GM12878 (cell line): ENCODE data around the gene CACTIN. TPM values are rescaled to one million over a fixed set of nuclear protein-coding genes. Genes with fewer than 3 reads are reported as not detected.

Experiments used
- ATAC-seq: fragments of 200-7000 bp; cut with Tn5 transposase; 3 replicates; pipeline ENCODE4 v1.9.1; 2020; ENCODE audit warnings: mild to moderate bottlenecking, moderate library complexity
- BruUV-seq: library from RNA; stranded (reverse); fragments of 400-500 nt; replicated peaks from 2 replicates; lab custom pipeline; 2021; lab: Mats Ljungman, UMichigan
- CTCF ChIA-PET: fragments of 300-600 bp; sonication (Branson Sonifier 250); formaldehyde crosslinking; extraction: SDS; loops from one replicate; lab custom pipeline; 2021; ENCODE audit warnings: inconsistent platforms; lab: Yijun Ruan, JAX
- POLR2A ChIA-PET: fragments of 350-600 bp; formaldehyde crosslinking; extraction: SDS; loops from one replicate; lab custom pipeline; 2021; ENCODE audit warnings: inconsistent platforms; lab: Charles Lee
- RAD21 ChIA-PET: fragments of 300-600 bp; sonication (Branson Sonifier 250); formaldehyde crosslinking; loops from one replicate; lab custom pipeline; 2023; ENCODE audit warnings: antibody characterized with exemption; ENCODE audit not compliant: unreplicated experiment; lab: Charles Lee
- SMC1A ChIA-PET: fragments of 300-600 bp; sonication (Branson Sonifier 250); formaldehyde crosslinking; loops from one replicate; lab custom pipeline; 2023; ENCODE audit not compliant: unreplicated experiment, uncharacterized antibody; lab: Charles Lee
- DNase-seq: peaks from one replicate; pipeline ENCODE4 v3.0.0-alpha.2; 2011; ENCODE audit warnings: low read depth, low spot score
- FAIRE-seq: peaks from 3 replicates; lab custom pipeline; 2011; peaks lifted over from hg19 to GRCh38; lab: Jason Lieb, UNC
- H2AFZ ChIP-seq: 2 replicates; pipeline ENCODE4 v1.6.0; 2011; ENCODE audit warnings: low read depth, low read length, control low read depth; ENCODE audit not compliant: control insufficient read depth
- H3K27ac ChIP-seq: 2 replicates; pipeline ENCODE4 v1.5.1; 2011; ENCODE audit warnings: control low read depth; ENCODE audit not compliant: control insufficient read depth, insufficient read depth
- H3K27me3 ChIP-seq, 2 experiments: replicated peaks in 1 of 2; 2 replicates each; pipeline versions ENCODE4 v1.6.0 to v1.6.1; 2011; ENCODE audit warnings: low read length in 1 of 2; ENCODE audit not compliant: control insufficient read depth in 2 of 2, insufficient read depth in 2 of 2
- H3K36me3 ChIP-seq, 2 experiments: 2 replicates each; pipeline ENCODE4 v1.5.1; 2011; ENCODE audit warnings: low read length in 1 of 2; ENCODE audit not compliant: control insufficient read depth in 2 of 2, insufficient read depth in 2 of 2
- H3K4me1 ChIP-seq: 2 replicates; pipeline ENCODE4 v1.6.1; 2011; ENCODE audit warnings: mild to moderate bottlenecking, low read length, moderate library complexity, mixed read lengths; ENCODE audit not compliant: control insufficient read depth, insufficient read depth
- H3K4me2 ChIP-seq: 2 replicates; pipeline ENCODE4 v1.6.0; 2011; ENCODE audit warnings: control low read depth; ENCODE audit not compliant: control insufficient read depth, insufficient read depth
- H3K4me3 ChIP-seq: fragments of 200-600 bp; sonication (generic); 2 replicates; pipeline ENCODE4 v1.5.1; 2016
- H3K79me2 ChIP-seq: 2 replicates; pipeline ENCODE4 v1.6.0; 2011; ENCODE audit warnings: low read length; ENCODE audit not compliant: control insufficient read depth, insufficient read depth
- H3K9ac ChIP-seq: 2 replicates; pipeline ENCODE4 v1.8.0; 2011; ENCODE audit warnings: low read length, control low read depth, mixed read lengths; ENCODE audit not compliant: control insufficient read depth, insufficient read depth
- H3K9me3 ChIP-seq: replicated peaks from 3 replicates; pipeline ENCODE4 v1.5.1; 2011; ENCODE audit warnings: mild to moderate bottlenecking, low read length; ENCODE audit not compliant: control insufficient read depth, insufficient read depth
- H4K20me1 ChIP-seq: 2 replicates; pipeline ENCODE4 v1.6.0; 2011; ENCODE audit not compliant: control insufficient read depth, insufficient read depth
- HDAC6 ChIP-seq: fragments of 200-600 bp; sonication (generic); IDR thresholded peaks from one replicate; pipeline ENCODE4 v1.8.0; 2017; ENCODE audit warnings: antibody characterized with exemption; ENCODE audit not compliant: unreplicated experiment
- KLF5 ChIP-seq: fragments of 450-650 bp; IDR thresholded peaks from 2 replicates; pipeline ENCODE4 v1.6.1; 2014; ENCODE audit warnings: mild to moderate bottlenecking; ENCODE audit not compliant: partially characterized antibody
- SMAD1 ChIP-seq: fragments of 450-650 bp; IDR thresholded peaks from 2 replicates; pipeline ENCODE4 v1.6.1; 2018; ENCODE audit warnings: mild to moderate bottlenecking, low read depth; ENCODE audit not compliant: partially characterized antibody
- SREBF1 ChIP-seq: IDR thresholded peaks from 2 replicates; pipeline ENCODE4 v1.6.1; 2012; ENCODE audit warnings: mild to moderate bottlenecking, low read length
- SRF ChIP-seq, 2 experiments: IDR thresholded peaks; 2 replicates each; pipeline ENCODE4 v1.6.1; 2011; ENCODE audit warnings: low read depth in 2 of 2, low read length in 2 of 2, mild to moderate bottlenecking in 1 of 2, moderate library complexity in 1 of 2
- TCF12 ChIP-seq: IDR thresholded peaks from 2 replicates; pipeline ENCODE4 v1.6.1; 2011; ENCODE audit warnings: low read depth, mild to moderate bottlenecking, low read length
- ZBED1 ChIP-seq: IDR thresholded peaks from 2 replicates; pipeline ENCODE4 v1.6.1; 2016; ENCODE audit warnings: borderline replicate concordance
- ZSCAN29 ChIP-seq: fragments of 450-650 bp; IDR thresholded peaks from 2 replicates; pipeline ENCODE4 v1.6.1; 2017; ENCODE audit warnings: mild to moderate bottlenecking, moderate library complexity
- WGBS: methylation state at CpG from one replicate; pipeline ENCODE4 v1.1.6; 2016; ENCODE audit warnings: low lambda C conversion rate; ENCODE audit not compliant: insufficient replicate concordance, insufficient coverage; ENCODE audit errors: missing lambda C conversion rate; 5-methylcytosine and 5-hydroxymethylcytosine counted together
- in situ Hi-C: fragments of 300-500 bp; cut with MboI; formaldehyde crosslinking; loops from 9 replicates; pipeline ENCODE4 v1.14.3; 2018; ENCODE audit warnings: mixed read lengths
- intact Hi-C: fragments of 100-400 bp; cut with micrococcal nuclease; formaldehyde crosslinking; loops from one replicate; pipeline ENCODE4 v1.14.2; 2022; ENCODE audit not compliant: unreplicated experiment
- polyA plus RNA-seq, 11 experiments: library from polyadenylated mRNA; depleted of rRNA in 4 of 11; unstranded in 6 of 11; stranded (reverse) in 5 of 11; fragments of >200 nt; fragmentation: Nextera tagmentation in 4 of 11; fragmentation: Illumina TruSeq in 1 of 11; extraction: Ambion mirVana in 4 of 11; extraction: Trizol in 1 of 11; gene quantifications; 1 replicate in 1 of 11; 2 replicates in 10 of 11; pipeline versions ENCODE4 v1.2.1 to v1.2.3, GENCODE V29; 2011 to 2016; ENCODE audit warnings: inconsistent platforms in 2 of 11, missing spikeins in 2 of 11, low read depth in 1 of 11
- total RNA-seq, 4 experiments: library from RNA; depleted of rRNA in 3 of 4; stranded (reverse); fragments of >200 nt in 3 of 4; fragmentation: Illumina TruSeq in 1 of 4; extraction: Trizol in 1 of 4; gene quantifications; 2 replicates each; pipeline versions ENCODE4 v1.2.1 to v1.2.3, GENCODE V29; 2013 to 2021
- TF ChIP-seq, protein P1 (sequence below): fragments of 450-650 bp; IDR thresholded peaks from 2 replicates; pipeline ENCODE4 v1.6.1; 2017; ENCODE audit warnings: mild to moderate bottlenecking, low read depth, inconsistent platforms; ENCODE audit not compliant: poor library complexity, severe bottlenecking
- TF ChIP-seq, protein P2 (sequence below): fragments of 450-650 bp; IDR thresholded peaks from 2 replicates; pipeline ENCODE4 v1.6.1; 2018; ENCODE audit warnings: borderline replicate concordance, mild to moderate bottlenecking; ENCODE audit not compliant: partially characterized antibody
- TF ChIP-seq, protein P3 (sequence below): IDR thresholded peaks from 2 replicates; pipeline ENCODE4 v1.6.1; 2012; ENCODE audit warnings: low read length, inconsistent platforms
- TF ChIP-seq, protein P4 (sequence below): fragments of 450-650 bp; IDR thresholded peaks from 2 replicates; pipeline ENCODE4 v1.6.1; 2016; ENCODE audit warnings: mild to moderate bottlenecking

CACTIN gene
- total and polyA plus RNA-seq, 10 of the 15 experiments (the other 5 are each of a cell fraction or from before 2014, with no cell fraction given), result 0.40 to 31.4 (median 12.5) TPM

DNA sequence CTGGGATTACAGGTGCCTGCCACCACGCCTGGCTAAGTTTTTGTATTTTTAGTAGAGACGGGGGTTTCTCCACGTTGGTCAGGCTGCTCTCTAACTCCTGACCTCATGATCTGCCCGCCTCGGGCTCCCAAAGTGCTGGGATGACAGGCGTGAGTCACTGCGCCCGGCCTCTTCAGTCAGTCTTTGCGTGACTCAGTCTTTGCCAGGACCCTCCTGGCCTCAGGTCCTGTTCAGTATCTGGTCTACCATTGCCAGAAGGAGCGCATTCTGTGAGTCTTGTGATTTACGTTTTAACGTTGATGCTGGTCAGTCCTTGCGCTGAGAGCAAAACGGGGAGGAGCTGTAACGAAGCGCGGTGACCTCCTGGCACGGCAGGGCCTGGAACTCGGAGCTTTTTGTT lies 61.5 kb downstream of the CACTIN start (continued):
- TF ChIP-seq, protein P1, sequence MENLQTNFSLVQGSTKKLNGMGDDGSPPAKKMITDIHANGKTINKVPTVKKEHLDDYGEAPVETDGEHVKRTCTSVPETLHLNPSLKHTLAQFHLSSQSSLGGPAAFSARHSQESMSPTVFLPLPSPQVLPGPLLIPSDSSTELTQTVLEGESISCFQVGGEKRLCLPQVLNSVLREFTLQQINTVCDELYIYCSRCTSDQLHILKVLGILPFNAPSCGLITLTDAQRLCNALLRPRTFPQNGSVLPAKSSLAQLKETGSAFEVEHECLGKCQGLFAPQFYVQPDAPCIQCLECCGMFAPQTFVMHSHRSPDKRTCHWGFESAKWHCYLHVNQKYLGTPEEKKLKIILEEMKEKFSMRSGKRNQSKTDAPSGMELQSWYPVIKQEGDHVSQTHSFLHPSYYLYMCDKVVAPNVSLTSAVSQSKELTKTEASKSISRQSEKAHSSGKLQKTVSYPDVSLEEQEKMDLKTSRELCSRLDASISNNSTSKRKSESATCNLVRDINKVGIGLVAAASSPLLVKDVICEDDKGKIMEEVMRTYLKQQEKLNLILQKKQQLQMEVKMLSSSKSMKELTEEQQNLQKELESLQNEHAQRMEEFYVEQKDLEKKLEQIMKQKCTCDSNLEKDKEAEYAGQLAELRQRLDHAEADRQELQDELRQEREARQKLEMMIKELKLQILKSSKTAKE, result no peak
- TF ChIP-seq SRF (IDR thresholded peaks at IDR 0.05; ENCODE audit: low read depth in 2 of 2, low read length in 2 of 2) (no peak), ZBED1 (no peak), HDAC6 (no peak), SMAD1 (no peak)

DNA sequence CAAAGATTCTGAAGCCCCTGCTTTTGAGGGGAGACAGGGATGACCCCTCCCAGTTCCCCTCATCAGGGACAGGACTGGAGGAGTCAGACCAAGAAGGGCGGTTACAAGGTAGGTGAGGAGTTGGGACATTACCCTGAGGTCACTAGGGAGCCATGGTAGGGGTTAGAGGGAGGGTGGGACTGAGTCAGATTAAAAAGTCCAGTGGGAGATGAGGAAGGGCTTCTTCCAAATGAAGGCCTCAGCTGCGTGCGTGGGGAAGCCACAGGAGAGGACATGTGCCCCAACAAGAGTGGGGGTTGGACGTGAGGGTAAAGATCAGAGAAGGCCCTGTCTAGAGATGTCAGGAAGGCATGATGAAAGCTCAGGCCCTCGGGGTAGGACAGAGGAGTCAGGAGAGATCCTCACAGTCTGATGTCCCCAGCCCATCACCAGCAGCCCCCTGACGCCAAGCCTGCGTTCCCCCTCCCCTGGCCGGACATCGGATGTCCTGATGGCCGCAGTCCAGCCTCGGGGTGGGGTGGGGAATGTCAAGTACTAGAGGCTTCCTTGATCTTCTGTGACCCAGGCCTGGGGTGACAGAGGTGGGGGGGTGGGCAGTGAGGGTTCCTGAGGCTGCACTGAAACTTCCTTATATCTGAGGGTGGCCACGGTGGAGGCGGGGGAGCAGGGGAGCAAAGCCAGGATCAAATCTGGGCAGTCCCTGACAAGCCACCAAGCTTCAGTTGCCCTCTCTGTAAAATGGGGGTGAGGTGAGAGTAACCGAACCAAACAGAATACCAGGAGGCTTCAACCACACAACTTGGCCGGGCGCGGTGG lies 62.7 kb downstream of the CACTIN start:
- no peaks in the 10 kb centered on the region; the same call in 1 of the 2 replicates for H3K4me1 ChIP-seq
- no peaks in the 10 kb centered on the region for H3K36me3 ChIP-seq
- in situ Hi-C loops, result no loop called here
- CTCF ChIA-PET, result interaction anchor here (0.6 kb wide), 1 partner anchor 8 kb away, joined by 3 read pairs; no protein-coding TSS in a partner anchor
- no peaks in the 10 kb centered on the region for H3K27me3 ChIP-seq
- POLR2A ChIA-PET, result interaction anchor here (0.6 kb wide), 1 partner anchor 24 kb away, joined by 3 read pairs; no protein-coding TSS in a partner anchor
- RAD21 ChIA-PET, result no interaction called here
- BruUV-seq, result no TSS peak
- DNase-seq (no peak), ATAC-seq (no peak), FAIRE-seq (no peak)
- H4K20me1 ChIP-seq, result no peaks in the 10 kb centered on the region
- SMC1A ChIA-PET, result no interaction called here
- H3K27ac ChIP-seq, result no peak overlapping the region
- TF ChIP-seq ZSCAN29 (no peak), SREBF1 (no peak), TCF12 (no peak), KLF5 (no peak)
- TF ChIP-seq, protein P2, sequence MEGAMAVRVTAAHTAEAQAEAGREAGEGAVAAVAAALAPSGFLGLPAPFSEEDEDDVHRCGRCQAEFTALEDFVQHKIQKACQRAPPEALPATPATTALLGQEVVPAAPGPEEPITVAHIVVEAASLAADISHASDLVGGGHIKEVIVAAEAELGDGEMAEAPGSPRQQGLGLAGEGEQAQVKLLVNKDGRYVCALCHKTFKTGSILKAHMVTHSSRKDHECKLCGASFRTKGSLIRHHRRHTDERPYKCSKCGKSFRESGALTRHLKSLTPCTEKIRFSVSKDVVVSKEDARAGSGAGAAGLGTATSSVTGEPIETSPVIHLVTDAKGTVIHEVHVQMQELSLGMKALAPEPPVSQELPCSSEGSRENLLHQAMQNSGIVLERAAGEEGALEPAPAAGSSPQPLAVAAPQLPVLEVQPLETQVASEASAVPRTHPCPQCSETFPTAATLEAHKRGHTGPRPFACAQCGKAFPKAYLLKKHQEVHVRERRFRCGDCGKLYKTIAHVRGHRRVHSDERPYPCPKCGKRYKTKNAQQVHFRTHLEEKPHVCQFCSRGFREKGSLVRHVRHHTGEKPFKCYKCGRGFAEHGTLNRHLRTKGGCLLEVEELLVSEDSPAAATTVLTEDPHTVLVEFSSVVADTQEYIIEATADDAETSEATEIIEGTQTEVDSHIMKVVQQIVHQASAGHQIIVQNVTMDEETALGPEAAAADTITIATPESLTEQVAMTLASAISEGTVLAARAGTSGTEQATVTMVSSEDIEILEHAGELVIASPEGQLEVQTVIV, result no peak
- TF ChIP-seq, protein P3, sequence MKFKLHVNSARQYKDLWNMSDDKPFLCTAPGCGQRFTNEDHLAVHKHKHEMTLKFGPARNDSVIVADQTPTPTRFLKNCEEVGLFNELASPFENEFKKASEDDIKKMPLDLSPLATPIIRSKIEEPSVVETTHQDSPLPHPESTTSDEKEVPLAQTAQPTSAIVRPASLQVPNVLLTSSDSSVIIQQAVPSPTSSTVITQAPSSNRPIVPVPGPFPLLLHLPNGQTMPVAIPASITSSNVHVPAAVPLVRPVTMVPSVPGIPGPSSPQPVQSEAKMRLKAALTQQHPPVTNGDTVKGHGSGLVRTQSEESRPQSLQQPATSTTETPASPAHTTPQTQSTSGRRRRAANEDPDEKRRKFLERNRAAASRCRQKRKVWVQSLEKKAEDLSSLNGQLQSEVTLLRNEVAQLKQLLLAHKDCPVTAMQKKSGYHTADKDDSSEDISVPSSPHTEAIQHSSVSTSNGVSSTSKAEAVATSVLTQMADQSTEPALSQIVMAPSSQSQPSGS, result no peak
- TF ChIP-seq, protein P4, sequence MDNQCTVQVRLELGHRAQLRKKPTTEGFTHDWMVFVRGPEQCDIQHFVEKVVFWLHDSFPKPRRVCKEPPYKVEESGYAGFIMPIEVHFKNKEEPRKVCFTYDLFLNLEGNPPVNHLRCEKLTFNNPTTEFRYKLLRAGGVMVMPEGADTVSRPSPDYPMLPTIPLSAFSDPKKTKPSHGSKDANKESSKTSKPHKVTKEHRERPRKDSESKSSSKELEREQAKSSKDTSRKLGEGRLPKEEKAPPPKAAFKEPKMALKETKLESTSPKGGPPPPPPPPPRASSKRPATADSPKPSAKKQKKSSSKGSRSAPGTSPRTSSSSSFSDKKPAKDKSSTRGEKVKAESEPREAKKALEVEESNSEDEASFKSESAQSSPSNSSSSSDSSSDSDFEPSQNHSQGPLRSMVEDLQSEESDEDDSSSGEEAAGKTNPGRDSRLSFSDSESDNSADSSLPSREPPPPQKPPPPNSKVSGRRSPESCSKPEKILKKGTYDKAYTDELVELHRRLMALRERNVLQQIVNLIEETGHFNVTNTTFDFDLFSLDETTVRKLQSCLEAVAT, result no peak
- no peak overlapping the region for H2AFZ ChIP-seq
- no peaks in the 10 kb centered on the region for H3K9me3 ChIP-seq
- 76% methylated on average over 17 of the region's 17 CpGs for WGBS
- no peak overlapping the region for H3K4me3 ChIP-seq
- intact Hi-C loops, result no loop called here
- no peak overlapping the region for H3K4me2 ChIP-seq
- H3K79me2 ChIP-seq, result no peaks in the 10 kb centered on the region
- no peak overlapping the region for H3K9ac ChIP-seq
